Measurements from ENCODE around the gene MPZL1. TPM values are rescaled to one million over a fixed set of nuclear protein-coding genes. Genes with fewer than 3 reads are reported as not detected.

MPZL1 gene
- total RNA-seq, 3 donors from 2014 or later = 95.6 to 117 (median 103) TPM

DNA sequence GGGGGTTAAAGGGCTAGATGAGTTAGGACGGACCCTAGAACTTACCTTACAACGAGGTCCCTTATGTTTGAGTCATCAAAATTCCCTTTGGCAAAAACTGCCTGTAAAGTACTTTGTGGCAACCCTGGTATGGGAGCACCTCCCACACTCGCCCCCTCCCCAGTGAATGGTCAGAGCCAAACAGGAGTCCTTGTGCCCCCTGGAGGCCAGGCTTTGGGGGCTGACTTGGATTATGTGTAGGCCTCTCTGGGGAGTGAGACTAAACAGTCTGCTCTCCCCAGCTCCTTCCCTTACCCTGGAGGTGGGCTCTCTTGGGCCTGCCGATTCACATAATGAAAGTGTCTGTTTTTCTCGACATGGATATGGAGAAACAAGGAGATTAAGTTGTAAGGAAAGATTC, 110.9 kb downstream of the MPZL1 start:
- no peaks in the 10 kb centered on the region for H3K9me3 ChIP-seq
- H3K36me3 ChIP-seq (ENCODE audit: low read depth) = no peaks in the 10 kb centered on the region
- DNase-seq = no peak
- ATAC-seq = no peak
- no peaks in the 10 kb centered on the region for H3K4me1 ChIP-seq (ENCODE audit: low read depth)
- intact Hi-C loops (cut with DNase I, micrococcal nuclease) = no loop called here
- TF ChIP-seq, protein P1, sequence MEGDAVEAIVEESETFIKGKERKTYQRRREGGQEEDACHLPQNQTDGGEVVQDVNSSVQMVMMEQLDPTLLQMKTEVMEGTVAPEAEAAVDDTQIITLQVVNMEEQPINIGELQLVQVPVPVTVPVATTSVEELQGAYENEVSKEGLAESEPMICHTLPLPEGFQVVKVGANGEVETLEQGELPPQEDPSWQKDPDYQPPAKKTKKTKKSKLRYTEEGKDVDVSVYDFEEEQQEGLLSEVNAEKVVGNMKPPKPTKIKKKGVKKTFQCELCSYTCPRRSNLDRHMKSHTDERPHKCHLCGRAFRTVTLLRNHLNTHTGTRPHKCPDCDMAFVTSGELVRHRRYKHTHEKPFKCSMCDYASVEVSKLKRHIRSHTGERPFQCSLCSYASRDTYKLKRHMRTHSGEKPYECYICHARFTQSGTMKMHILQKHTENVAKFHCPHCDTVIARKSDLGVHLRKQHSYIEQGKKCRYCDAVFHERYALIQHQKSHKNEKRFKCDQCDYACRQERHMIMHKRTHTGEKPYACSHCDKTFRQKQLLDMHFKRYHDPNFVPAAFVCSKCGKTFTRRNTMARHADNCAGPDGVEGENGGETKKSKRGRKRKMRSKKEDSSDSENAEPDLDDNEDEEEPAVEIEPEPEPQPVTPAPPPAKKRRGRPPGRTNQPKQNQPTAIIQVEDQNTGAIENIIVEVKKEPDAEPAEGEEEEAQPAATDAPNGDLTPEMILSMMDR (IDR thresholded peaks at IDR 0.05) = no peak
- no peak overlapping the region for H3K4me3 ChIP-seq

GRCh38 chr1:167833904-167834303, 112.1 kb downstream of the MPZL1 start:
- Histone ChIP-seq H3K4me3 (no peak overlapping the region), H3K36me3 (ENCODE audit: low read depth) (no peaks in the 10 kb centered on the region), H3K9me3 (no peaks in the 10 kb centered on the region), H3K4me1 (ENCODE audit: low read depth) (no peaks in the 10 kb centered on the region)
- no peak for DNase-seq
- no peak for ATAC-seq
- intact Hi-C loops (cut with DNase I, micrococcal nuclease) = no loop called here
- TF ChIP-seq, protein P1 (IDR thresholded peaks at IDR 0.05) = no peak

- intact Hi-C loops (cut with DNase I, micrococcal nuclease) = no loop called here
These were observed 114.4 kb downstream of the MPZL1 start for GRCh38 chr1:167836197-167836596.

DNA sequence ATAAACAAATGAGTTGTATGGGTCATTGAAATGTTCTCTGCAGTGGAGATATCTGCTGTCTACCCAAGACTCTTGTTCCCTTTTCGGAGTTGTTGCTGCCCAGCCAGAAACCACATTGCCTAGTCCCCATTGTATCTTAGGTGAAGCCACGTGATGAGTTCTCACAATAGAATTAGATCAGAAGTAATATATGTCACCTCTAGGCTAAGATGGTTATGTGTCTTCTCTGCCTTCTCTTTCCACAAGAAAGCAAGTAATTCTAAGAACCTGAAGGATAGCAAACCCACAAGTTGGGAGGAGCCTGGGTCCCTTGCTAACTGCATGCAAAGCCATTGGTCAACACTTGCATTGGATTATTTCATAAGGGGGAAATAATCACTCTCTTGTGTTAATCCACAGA, 115.5 kb downstream of the MPZL1 start:
- DNase-seq (no peak), ATAC-seq (no peak)
- no peaks in the 10 kb centered on the region for H3K36me3 ChIP-seq (ENCODE audit: low read depth)
- TF ChIP-seq, protein P1 (IDR thresholded peaks at IDR 0.05) = no peak
- intact Hi-C loops (cut with DNase I, micrococcal nuclease) = no loop called here
- H3K9me3 ChIP-seq = no peaks in the 10 kb centered on the region
- H3K4me1 ChIP-seq (ENCODE audit: low read depth) = no peaks in the 10 kb centered on the region
- H3K4me3 ChIP-seq = no peak overlapping the region

More at GRCh38 chr1:167836197-167836596, 114.4 kb downstream of the MPZL1 start:
- H3K4me1 ChIP-seq (ENCODE audit: low read depth) = no peaks in the 10 kb centered on the region
- no peaks in the 10 kb centered on the region for H3K36me3 ChIP-seq (ENCODE audit: low read depth)
- ATAC-seq (no peak), DNase-seq (no peak)
- H3K4me3 ChIP-seq = no peak overlapping the region
- no peaks in the 10 kb centered on the region for H3K9me3 ChIP-seq
- TF ChIP-seq, protein P1 (IDR thresholded peaks at IDR 0.05) = no peak

- H3K9me3 ChIP-seq = no peaks in the 10 kb centered on the region
- DNase-seq (no peak), ATAC-seq (no peak)
- H3K36me3 ChIP-seq (ENCODE audit: low read depth) = no peaks in the 10 kb centered on the region
- H3K4me3 ChIP-seq = no peak overlapping the region
- TF ChIP-seq, protein P1 (IDR thresholded peaks at IDR 0.05) = no peak
- intact Hi-C loops (cut with DNase I, micrococcal nuclease) = no loop called here
- no peaks in the 10 kb centered on the region for H3K4me1 ChIP-seq (ENCODE audit: low read depth)
These were observed 117.2 kb downstream of the MPZL1 start for GRCh38 chr1:167839009-167839408.

Other genes with a start within 250 kb of the MPZL1 start
- gene CD247, start 203.5 kb upstream of the MPZL1 start, total RNA-seq = 1 to 10 TPM; 4.6 to 6.1 (median 4.6) TPM
- gene CREG1, start 168.2 kb upstream of the MPZL1 start, total RNA-seq = 10 to 100 TPM; 47.8 to 70.6 (median 58.7) TPM
- 10 to 100 TPM in 1 of 3 donors, 1 to 10 TPM in 2; 3.9 to 10.8 (median 8.4) TPM for gene RCSD1, start 91.8 kb upstream of the MPZL1 start, total RNA-seq
- under 1 TPM; 0.07 to 0.49 (median 0.28) TPM for gene ADCY10, start 192.2 kb downstream of the MPZL1 start, total RNA-seq
- gene DCAF6, start 214.7 kb downstream of the MPZL1 start, total RNA-seq = 10 to 100 TPM; 57.1 to 71.7 (median 62.2) TPM
- gene MPC2, start 215.1 kb downstream of the MPZL1 start, total RNA-seq = 100 to 1,000 TPM in 2 of 3 donors, 10 to 100 TPM in 1; 95.5 to 163 (median 134) TPM

All from mucosa of descending colon (tissue), 3 donors.